ENCODE results near the gene GAB1. TPM values are rescaled to one million over a fixed set of nuclear protein-coding genes. Genes with fewer than 3 reads are reported as not detected.

Gene GAB1
- total and polyA plus RNA-seq, 2 donors (not counting 1 experiment from before 2014, with no cell fraction given) = 4.7 to 10.8 TPM

DNA sequence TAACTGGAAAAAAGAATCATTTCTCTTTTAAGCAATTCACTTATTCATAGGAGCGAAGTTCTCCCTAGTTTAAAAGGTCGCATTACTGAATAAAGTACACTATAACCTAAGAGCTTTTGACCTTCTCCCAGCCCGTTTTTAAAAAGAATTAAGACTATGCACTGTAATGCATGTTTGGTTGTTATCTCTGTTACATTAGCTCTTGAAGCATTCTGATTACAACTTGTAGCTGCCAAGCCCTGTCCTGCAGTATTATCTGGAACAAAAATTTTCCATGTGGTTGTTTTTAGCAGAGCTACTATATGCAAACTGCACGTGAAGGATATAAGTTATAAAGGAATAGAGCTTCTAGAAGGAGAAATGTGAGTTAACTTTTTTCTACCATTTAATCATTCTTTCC is 8.1 kb downstream of the GAB1 start:
- H3K4me3 ChIP-seq (ENCODE audit: control extremely low read depth in 1 of 5, extremely low read depth in 1 of 5, insufficient read depth in 1 of 5, low read depth in 2 of 5, low read length in 4 of 5) = no peak overlapping the region
- Mint-ChIP-seq H3K27ac (no peak overlapping the region), H3K9me3 (ENCODE audit: insufficient read depth) (no peaks in the 10 kb centered on the region), H3K4me1 (peaks cover 11% of the 10 kb centered on the region), H3K27me3 (peaks cover 4% of the 10 kb centered on the region), H3K4me3 (no peak overlapping the region)
- no CpG with 5 or more reads among the region's 4 CpGs for WGBS (ENCODE audit: insufficient coverage)
- no peaks in the 10 kb centered on the region for H3K27me3 ChIP-seq (replicated peaks in 1 of 4; ENCODE audit: control extremely low read depth in 1 of 4, control insufficient read depth in 3 of 4, insufficient read depth in 4 of 4, low read length in 3 of 4)
- H3K9ac ChIP-seq (ENCODE audit: low read length) = no peak overlapping the region
- peaks cover 41% of the 10 kb centered on the region for H3K79me2 ChIP-seq (ENCODE audit: control insufficient read depth, insufficient read depth, low read length)
- ATAC-seq (ENCODE audit: low read depth) (no peak), DNase-seq (no peak)
- H3K4me1 ChIP-seq (ENCODE audit: control insufficient read depth in 2 of 2, insufficient read depth in 2 of 2, low read length in 2 of 2) = peaks cover 0 to 6% of the 10 kb centered on the region in 2 donors
- POLR2A ChIA-PET = no interaction called here
- H4K20me1 ChIP-seq (ENCODE audit: control insufficient read depth, insufficient read depth, low read length, poor library complexity, severe bottlenecking) = no peaks in the 10 kb centered on the region
- no peak overlapping the region for H3K27ac ChIP-seq (ENCODE audit: low read length in 2 of 2)
- TF ChIP-seq, protein P1, sequence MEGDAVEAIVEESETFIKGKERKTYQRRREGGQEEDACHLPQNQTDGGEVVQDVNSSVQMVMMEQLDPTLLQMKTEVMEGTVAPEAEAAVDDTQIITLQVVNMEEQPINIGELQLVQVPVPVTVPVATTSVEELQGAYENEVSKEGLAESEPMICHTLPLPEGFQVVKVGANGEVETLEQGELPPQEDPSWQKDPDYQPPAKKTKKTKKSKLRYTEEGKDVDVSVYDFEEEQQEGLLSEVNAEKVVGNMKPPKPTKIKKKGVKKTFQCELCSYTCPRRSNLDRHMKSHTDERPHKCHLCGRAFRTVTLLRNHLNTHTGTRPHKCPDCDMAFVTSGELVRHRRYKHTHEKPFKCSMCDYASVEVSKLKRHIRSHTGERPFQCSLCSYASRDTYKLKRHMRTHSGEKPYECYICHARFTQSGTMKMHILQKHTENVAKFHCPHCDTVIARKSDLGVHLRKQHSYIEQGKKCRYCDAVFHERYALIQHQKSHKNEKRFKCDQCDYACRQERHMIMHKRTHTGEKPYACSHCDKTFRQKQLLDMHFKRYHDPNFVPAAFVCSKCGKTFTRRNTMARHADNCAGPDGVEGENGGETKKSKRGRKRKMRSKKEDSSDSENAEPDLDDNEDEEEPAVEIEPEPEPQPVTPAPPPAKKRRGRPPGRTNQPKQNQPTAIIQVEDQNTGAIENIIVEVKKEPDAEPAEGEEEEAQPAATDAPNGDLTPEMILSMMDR (IDR thresholded peaks at IDR 0.05) = no peak
- TF ChIP-seq EZH2 (IDR thresholded peaks at IDR 0.05; ENCODE audit: borderline replicate concordance, insufficient read depth, low read depth, low read length, poor library complexity, severe bottlenecking) = no peak
- intact Hi-C loops (cut with micrococcal nuclease) = no loop called here
- CTCF ChIA-PET = interaction anchor here (0.9 kb wide), 1 partner anchor 31 kb away, joined by 3 read pairs; no protein-coding TSS in a partner anchor
- H3K4me2 ChIP-seq (replicated peaks; ENCODE audit: low read depth, low read length, poor library complexity, severe bottlenecking) = no peak overlapping the region
- no peak overlapping the region for H2AFZ ChIP-seq (ENCODE audit: insufficient read depth, low read depth, low read length, poor library complexity, severe bottlenecking)
- H3K36me3 ChIP-seq (replicated peaks in 1 of 2; ENCODE audit: control extremely low read depth in 1 of 2, control insufficient read depth in 1 of 2, extremely low read depth in 1 of 2, insufficient read depth in 2 of 2, low read length in 1 of 2) = no peaks in the 10 kb centered on the region
- no peaks in the 10 kb centered on the region for H3K9me3 ChIP-seq (ENCODE audit: control extremely low read depth in 1 of 3, control insufficient read depth in 2 of 3, insufficient read depth in 1 of 3, low read length in 2 of 3)

DNA sequence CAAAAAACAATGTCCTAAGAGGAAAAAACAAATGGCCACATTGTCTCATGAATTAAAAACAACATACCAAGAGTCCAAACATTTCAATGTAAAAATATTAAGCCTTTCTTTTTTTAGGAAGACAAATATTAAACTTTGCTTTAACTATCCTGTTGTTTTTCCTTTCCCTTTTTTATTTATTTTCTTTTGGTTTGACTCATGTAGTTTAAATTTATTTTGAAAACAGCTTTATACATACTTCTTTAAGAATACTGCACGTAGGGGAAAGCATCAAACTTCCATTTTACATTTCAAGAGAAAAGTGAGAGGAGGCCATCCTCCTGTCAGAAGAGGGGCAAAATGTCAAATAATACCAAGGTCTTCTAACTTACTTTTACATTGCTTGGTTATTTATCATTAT is 8.7 kb downstream of the GAB1 start:
- no peak overlapping the region for H3K4me3 ChIP-seq (ENCODE audit: control extremely low read depth in 1 of 5, extremely low read depth in 1 of 5, insufficient read depth in 1 of 5, low read depth in 2 of 5, low read length in 4 of 5)
- ChIA-PET CTCF (no interaction called here), POLR2A (interaction anchor here (0.6 kb wide), 1 partner anchor 9 kb away, joined by 4 read pairs; the partner anchor contains the start of gene GAB1)
- H3K4me1 ChIP-seq (ENCODE audit: control insufficient read depth in 2 of 2, insufficient read depth in 2 of 2, low read length in 2 of 2) = peaks cover 0 to 6% of the 10 kb centered on the region in 2 donors
- H4K20me1 ChIP-seq (ENCODE audit: control insufficient read depth, insufficient read depth, low read length, poor library complexity, severe bottlenecking) = no peaks in the 10 kb centered on the region
- H3K9me3 Mint-ChIP-seq (ENCODE audit: insufficient read depth) = no peaks in the 10 kb centered on the region
- no peaks in the 10 kb centered on the region for H3K9me3 ChIP-seq (ENCODE audit: control extremely low read depth in 1 of 3, control insufficient read depth in 2 of 3, insufficient read depth in 1 of 3, low read length in 2 of 3)
- H3K4me1 Mint-ChIP-seq = peaks cover 10% of the 10 kb centered on the region
- H3K27me3 Mint-ChIP-seq = peaks cover 4% of the 10 kb centered on the region
- H3K9ac ChIP-seq (ENCODE audit: low read length) = no peak overlapping the region
- no peak for ATAC-seq (ENCODE audit: low read depth)
- H3K27ac ChIP-seq (ENCODE audit: low read length in 2 of 2) = no peak overlapping the region
- peaks cover 41% of the 10 kb centered on the region for H3K79me2 ChIP-seq (ENCODE audit: control insufficient read depth, insufficient read depth, low read length)
- H3K4me3 Mint-ChIP-seq = no peak overlapping the region
- H3K27ac Mint-ChIP-seq = no peak overlapping the region
- intact Hi-C loops (cut with micrococcal nuclease) = no loop called here
- no peak overlapping the region for H3K4me2 ChIP-seq (replicated peaks; ENCODE audit: low read depth, low read length, poor library complexity, severe bottlenecking)
- DNase-seq = no peak
- WGBS (ENCODE audit: insufficient coverage) = no CpG with 5 or more reads among the region's 1 CpG
- TF ChIP-seq, protein P1 (IDR thresholded peaks at IDR 0.05) = no peak
- no peak for TF ChIP-seq EZH2 (IDR thresholded peaks at IDR 0.05; ENCODE audit: borderline replicate concordance, insufficient read depth, low read depth, low read length, poor library complexity, severe bottlenecking)
- no peaks in the 10 kb centered on the region for H3K27me3 ChIP-seq (replicated peaks in 1 of 4; ENCODE audit: control extremely low read depth in 1 of 4, control insufficient read depth in 3 of 4, insufficient read depth in 4 of 4, low read length in 3 of 4)
- H3K36me3 ChIP-seq (replicated peaks in 1 of 2; ENCODE audit: control extremely low read depth in 1 of 2, control insufficient read depth in 1 of 2, extremely low read depth in 1 of 2, insufficient read depth in 2 of 2, low read length in 1 of 2) = no peaks in the 10 kb centered on the region
- H2AFZ ChIP-seq (ENCODE audit: insufficient read depth, low read depth, low read length, poor library complexity, severe bottlenecking) = no peak overlapping the region
